ENCODE measurements around the gene CDKAL1.
"Not testable (repeated sequence)": the region's sequence is repeated elsewhere in the genome, so short reads cannot be mapped to it uniquely, and the experiment has no call there.

Gene CDKAL1

DNA sequence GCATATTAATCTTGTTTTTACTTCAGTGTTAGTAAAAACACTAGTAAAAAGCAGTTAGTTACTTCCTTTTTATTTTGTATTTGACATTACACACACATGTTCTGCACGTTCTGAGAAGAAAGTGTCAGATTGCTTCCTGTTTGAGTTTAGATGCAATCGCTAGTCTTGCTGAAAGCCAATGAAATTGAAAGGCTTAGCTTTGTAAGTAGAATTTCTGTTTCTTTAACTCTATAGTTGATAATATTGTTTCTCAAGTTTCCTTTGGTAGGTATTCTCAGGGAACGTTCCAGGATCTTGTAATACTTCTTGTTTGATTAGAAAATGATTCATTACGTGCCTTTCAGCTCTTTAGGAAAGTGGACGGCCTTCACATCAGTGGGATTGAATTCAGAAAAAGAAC, 55.0 kb downstream of the CDKAL1 start:
- no peak for DNase-seq

DNA sequence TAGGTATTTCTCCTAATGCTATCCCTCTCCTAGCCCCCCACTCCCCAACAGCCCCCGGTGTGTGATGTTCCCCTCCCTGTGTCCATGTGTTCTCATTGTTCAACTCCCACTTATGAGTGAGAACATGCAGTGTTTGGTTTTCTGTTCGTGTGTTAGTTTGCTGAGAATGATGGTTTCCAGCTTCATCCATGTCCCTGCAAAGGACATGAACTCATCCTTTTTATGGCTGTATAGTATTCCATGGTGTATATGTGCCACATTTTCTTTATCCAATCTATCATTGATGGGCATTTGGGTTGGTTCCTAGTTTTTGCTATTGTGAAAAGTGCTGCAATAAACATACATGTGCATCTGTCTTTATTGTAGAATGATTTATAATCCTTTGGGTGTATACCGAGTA, 56.2 kb downstream of the CDKAL1 start:
- DNase-seq = not testable (repeated sequence)

DNA sequence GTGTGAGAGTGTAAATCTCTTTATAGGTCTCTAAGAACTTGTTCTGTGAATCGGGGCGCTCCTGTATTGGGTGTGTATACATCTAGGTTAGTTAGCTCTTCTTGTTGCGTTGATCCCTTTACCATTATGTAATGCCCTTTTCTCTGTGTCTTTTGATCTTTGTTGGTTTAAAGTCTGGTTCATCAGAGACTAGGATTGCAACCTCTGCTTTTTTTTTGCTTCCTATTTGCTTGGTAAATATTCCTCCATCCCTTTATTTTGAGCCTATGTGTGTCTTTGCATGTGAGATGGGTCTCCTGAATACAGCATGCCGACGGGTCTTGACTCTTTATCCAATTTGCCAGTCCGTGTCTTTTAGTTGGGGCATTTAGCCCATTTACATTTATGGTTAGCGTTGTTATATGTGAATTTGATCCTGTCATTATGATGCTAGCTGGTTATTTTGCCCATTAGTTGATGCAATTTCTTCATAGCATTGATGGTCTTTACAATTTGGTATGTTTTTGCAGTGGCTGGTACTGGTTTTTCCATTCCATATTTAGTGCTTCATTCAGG, 60.1 kb downstream of the CDKAL1 start:
- DNase-seq = not testable (repeated sequence)

DNA sequence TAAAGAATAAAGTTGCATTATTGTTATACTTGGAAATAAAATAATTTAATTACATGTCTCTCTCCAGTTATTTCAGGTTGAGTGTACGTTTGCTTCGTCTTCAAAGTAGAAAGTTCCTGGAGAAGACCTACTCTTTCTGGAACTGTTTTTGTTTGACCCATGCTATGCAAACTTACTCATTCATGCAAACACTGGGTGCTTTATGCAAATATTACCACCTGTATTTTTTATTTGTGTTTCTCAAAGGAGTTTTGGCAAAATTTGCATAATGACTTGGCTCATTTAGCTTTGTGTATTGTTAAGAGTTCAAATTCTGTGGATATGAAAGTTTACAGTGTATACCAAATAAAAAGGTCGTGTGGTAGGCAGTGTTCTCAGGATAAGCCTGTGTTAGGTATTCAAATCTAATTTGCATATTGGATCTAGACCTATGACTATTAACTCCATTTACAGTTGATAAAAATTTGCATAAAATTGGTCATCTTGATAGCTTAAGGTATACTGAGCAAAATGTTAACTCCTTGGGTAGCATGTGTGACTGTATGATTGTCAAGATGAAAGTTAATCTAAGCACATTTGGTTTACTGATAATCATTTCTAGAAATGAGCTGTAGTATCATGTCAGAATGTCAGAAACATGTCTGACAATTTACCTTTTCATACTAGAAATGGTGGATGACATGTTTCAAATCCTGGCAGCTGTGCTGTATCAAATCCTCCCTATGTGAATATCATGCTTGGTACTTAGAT, 65.2 kb downstream of the CDKAL1 start:
- no peak for DNase-seq

DNA sequence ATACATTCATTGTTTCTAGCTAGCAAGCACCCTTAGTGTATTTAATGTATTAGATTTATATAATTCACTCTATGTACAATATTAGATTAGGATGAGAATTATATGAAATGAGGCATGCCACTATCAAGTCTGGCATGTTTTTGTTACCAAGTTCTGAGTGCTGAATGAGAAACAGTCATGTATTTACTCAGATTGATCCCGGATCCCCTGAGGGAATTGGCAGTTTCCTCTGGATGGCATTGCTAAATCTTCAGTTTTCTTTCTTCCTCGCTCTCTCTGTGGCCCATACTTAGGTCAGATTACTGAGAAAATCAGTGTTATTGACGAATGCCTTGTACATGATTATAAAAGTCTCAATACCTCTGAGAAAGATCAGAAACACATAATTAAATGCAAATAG, 66.6 kb downstream of the CDKAL1 start:
- DNase-seq = no peak

DNA sequence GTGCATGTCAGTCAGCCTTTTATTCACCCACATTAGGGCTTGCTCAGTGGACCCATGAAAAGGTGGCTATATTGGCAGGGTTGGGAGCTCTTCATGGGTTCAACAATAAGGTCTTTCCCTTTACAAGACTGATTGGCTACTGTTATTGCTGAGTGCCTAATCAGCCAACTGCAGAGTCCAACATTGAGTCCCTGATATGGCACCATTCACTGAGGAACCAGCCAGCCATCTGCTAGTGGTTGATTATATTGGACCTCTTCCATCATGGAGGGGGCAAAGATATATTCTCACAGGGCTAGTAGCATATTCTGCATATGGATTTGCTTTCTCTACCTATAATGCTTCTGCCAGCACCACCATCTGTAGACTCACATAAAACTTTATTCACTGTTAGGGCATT, 69.9 kb downstream of the CDKAL1 start:
- no peak for DNase-seq

DNA sequence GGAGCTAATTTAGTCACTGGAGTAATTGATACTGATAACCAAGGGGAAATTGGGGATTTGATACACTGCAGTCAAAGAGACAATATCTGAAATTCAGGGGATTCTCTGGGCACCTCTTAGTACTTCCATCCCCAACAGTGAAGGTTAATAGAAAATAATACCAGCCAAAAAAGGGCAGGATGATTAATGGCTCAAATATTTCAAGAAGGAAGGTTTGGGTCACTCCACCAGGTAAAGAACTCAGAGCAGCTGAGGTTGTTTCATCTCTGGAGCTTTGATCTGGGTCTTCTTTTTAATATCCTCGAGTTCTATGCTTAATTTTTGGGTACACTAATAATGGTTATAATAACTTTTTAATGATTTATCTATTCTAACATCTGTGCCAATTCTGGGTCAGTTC, 70.8 kb downstream of the CDKAL1 start:
- no peak for DNase-seq

DNA sequence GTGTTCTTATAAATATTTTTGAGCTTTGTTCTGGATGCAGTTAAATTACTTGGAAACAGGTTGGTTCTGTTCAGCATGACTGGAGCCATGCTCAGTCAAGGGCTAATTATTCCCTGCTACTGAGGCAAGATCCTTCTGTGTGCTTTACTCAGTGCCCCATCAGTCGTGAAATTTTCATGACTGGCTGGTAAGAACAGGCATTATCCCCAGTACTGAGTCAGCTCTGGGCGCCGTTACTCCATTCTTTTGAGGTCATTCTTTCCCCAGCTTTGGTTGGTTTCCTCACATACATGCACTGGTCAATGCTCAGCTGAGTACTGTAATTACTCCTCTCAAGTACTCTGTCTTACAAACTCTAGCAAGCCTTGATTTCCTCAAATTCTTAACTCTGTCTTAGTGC, 71.3 kb downstream of the CDKAL1 start:
- DNase-seq = peak in 2 of 58 donors; percentile 1

DNA sequence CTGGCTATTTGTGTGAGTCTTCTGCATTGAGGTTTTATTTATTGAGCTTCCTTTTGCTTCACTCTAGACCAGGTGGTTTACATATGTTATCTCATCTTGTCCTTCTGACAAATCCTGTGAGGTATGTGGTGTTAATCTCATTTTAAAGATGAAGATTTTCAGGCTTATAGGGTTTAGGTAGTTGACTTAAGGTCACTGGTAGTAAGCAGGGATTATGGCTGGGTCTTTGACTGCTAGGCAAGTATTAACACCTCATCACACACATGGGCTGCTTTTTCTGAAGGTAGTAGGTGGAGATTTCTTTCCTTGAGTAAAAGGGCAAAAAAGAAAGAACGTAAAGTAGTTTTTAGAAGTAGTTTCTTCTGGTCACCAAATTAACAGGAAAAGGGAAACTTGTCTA, 72.6 kb downstream of the CDKAL1 start:
- DNase-seq = no peak

DNA sequence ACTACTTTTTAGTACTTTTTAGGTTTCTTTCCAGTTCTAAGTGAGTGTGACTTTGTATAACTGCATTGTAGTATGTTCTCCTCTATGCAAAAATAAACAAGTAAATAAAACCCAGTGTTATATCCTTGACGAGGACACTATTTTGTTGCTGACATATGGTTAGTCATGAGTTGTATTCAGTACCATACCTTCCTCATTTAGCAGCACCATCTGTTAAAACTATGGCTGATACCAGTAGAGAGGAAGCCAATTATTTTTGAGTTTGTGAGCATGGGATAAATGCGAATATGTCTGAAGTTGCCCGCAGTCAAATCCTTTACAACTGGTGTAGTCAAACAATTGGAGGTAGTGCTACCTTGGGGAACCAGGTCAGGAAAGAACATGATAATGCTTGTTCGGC, 74.1 kb downstream of the CDKAL1 start:
- no peak for DNase-seq

DNA sequence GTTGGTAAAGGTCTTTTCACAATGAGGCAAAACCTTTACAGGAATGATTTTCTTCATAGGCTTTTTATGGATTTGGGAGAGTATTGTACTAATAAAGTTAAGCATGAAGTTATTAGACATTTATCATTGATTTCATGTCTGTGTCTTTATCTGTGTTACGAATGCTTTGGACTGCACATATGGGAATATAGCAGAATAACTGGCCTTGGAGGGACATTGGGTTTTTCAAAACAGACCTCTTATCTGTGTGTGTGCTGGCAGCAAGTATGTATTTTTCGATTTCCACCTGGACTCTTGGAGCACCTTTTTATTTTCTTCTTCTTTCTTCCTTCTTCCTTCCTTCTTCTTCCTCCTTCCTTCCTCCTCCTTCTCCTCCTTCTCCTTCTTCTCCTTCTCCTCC, 74.6 kb downstream of the CDKAL1 start:
- DNase-seq = no peak

DNA sequence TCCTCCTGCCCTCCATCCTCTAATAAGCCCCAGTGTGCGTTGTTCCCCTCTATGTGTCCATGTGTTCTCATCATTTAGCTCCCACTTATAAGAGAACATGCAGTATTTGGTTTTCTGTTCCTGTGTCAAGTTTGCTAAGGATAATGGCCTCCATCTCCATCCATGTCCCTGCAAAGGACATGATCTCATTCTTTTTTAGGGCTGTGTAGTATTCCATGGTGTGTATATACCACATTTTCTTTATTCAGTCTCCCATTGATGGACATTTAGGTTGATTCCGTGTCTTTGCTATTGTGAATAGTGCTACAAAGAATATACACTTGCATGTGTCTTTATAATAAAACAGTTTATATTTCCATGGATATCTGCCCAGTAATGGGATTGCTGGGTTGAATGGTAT, 75.7 kb downstream of the CDKAL1 start:
- DNase-seq = not testable (repeated sequence)

DNA sequence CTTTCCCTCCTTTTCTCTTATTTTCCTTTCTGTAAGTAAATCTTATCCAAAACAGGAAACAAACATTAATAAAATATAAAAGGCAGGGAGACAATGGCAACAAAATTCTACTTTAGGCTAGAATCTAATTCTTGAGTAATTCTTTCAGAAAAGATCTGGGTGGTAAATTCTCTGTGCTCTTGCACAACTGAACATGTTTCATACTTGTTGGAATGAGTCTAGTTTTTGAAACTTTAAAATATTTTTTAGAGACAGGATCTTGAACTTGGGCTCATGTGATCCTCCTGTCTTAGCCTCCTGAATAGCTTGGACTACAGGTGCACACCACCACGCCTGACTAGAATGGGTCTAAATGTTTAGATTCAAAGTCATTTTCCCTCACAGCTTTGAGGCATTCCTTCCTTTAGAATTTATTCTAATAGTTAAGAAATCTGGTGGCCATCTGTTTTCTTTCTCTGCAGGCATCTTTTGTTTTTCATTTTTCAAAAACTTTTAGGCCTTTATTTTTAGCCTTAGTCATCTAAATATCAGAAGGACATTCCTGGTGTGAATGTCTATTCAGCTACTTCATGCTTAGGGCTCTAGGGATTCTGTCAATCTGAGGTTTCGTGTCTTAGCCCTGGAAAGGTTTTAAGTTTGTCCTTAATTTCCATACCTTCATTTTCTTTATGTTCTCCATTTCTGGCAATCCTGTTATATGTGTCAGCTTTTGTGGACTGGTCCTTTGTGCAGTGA, 76.5 kb downstream of the CDKAL1 start:
- DNase-seq = no peak

DNA sequence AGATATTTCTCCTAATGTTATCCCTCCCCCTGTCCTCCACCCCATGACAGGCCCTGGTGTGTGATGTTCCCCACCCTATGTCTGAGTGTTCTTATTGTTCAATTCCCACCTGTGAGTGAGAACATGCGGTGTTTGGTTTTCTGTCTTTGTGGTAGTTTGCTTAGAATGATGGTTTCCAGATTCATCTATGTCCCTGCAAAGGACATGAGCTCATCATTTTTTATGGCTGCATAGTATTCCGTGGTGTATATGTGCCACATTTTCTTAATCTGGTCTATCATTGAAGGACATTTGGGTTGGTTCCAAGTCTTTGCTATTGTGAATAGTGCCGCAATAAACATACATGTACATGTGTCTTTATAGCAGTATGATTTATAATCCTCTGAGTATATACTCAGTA, 83.3 kb downstream of the CDKAL1 start:
- DNase-seq = not testable (repeated sequence)

DNA sequence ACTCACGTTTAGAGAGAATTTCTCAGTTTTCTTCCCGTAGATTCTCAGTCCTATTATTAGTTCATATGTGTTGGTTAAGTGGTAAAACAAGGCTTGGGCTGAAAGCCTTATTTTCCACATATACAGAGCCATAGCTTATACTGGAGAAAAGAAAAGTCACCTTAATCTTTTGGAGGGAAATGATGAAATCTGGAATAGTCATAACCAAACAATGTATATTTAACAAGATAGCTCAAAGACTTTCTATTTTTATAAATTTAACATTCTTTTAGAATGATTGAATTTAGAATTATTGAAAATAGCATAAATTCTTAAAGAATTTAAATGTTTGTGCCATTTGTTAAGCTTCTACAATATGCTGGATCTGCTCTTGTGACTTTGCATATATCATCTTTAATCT, 85.8 kb downstream of the CDKAL1 start:
- no peak for DNase-seq

DNA sequence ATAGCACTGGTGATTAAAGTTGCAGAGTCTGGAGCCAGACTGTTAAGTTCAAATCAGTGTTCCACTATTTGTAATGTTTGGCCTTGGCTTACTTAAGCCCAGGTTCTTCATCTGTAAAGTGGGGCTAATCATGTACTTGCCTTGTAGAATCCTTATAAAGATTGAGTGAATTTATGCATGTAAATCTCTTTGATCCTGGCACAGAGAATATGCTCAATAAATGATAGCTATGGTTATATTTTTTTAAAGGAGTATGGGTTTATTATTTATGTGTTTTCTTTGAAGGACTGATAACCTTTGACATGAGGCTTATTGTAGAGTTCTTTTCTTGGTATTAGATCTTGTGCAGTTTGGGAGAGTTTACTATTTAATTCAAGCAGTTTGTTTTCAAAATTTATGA, 89.5 kb downstream of the CDKAL1 start:
- DNase-seq = no peak

DNA sequence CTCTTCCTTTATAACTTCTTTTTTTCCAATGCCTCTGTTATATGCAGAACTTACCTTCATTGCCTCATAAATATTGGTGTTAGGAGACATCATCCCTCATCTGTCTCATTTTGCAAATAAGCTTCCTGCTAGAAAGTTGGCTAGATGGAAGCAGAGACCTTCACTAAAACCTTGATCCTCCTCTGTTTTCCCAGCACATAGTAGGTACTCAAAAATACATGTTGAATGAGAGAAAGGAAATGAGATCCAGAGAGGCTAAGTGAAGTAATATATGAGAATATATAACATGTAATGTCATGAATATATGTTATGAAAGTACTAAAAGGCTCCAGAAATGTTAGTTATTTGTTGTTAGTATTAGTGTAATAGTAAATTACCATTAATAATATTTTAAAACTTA, 91.9 kb downstream of the CDKAL1 start:
- DNase-seq = no peak

DNA sequence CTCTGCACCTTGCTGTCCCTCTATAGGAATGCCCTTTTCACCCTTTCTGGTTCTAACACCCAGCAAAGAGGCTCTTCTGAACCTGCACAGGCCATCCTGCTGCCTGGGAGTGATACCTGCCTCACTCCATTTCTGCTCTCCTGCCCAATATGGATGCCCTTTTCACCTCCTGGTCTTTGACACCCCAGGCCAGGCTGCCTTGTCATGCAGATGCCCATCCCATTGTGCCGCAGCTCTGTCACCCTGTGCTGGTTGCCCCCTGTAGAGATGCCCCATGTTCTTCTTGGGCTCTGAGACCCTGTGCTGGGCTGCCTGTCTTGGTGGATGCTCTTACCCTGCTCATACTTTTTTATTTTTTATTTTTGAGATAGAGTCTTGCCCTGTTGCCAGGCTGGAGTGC, 95.3 kb downstream of the CDKAL1 start:
- DNase-seq = no peak

DNA sequence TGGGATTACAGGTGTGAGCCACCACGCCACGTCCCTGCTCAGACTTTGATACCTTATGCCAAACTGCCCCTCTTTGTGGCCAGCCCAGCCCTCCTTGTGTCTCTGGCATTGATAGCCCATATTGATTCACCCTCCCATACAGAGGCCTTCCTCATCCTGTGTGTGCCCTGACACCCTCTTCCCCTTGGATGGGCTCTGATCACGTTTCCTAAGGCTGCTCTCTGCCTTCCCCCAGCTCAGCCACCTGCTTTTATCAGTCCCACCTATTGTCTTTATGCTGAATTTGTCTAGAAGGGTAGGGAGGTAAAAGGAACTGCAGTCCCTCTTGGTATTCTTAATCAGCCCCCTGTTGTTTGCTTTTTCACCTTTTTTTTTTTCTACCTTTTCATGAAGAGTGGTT, 95.9 kb downstream of the CDKAL1 start:
- no peak for DNase-seq

DNA sequence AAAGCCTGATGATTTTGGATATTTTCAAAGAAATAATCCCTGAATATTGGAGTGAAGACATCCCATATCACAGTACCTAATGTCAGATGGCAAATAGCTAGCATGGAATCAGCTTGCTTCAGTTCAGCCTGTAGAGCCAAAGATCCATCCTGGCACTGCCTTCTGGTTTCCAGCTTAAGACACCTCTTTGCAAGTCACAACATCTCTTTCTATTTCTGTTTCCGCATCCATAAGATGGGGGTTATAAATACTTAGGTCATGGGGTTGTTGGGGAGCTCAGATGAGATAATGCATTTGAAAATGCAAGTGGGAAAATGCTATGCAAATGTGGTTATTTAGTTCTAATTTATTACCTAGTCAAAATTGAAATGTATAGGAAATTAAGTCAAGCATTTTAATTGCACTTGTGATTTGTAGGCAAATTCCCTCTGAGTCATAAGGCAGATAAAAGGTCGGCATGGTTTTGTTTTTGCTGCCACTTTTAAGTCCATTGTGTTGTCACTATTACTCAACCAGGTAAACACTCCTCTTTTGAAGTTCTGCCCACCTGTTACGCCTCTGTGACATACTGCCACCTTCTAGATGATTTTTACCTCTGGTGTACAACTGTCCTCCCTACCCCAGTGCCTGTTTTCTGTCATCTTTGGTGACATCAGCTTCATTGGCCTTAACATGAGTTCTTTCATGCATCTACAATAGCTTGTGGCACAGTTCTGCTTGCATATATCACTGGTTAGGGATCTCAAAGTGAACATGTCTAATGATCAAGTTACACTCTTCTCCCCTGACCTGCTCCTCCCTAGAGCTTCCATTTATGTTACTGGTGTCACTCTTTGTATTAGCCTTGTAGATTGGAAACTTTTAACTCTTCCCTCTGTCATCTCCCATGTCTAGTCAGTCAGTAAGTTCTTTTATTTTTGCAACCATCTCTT, 96.6 kb downstream of the CDKAL1 start:
- no peak for DNase-seq

DNA sequence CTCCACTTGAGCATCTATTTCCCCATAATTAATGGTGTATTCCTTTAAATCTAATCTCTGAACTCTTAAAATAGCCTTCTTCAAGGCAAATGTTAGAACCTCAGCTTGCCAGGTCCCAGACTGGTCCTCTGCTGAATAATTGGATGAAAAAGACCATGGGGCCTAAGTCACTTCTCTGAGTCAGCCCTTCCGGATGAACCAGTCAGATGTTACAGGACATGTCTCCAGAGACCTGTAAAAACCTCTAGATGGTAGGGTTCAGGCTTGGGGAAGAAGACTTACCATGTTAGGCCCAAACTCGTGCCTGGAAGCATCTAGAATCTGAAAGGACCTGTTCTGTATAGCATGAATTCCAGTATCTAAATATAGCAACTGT, 97.3 kb downstream of the CDKAL1 start:
- no peak for DNase-seq

DNA sequence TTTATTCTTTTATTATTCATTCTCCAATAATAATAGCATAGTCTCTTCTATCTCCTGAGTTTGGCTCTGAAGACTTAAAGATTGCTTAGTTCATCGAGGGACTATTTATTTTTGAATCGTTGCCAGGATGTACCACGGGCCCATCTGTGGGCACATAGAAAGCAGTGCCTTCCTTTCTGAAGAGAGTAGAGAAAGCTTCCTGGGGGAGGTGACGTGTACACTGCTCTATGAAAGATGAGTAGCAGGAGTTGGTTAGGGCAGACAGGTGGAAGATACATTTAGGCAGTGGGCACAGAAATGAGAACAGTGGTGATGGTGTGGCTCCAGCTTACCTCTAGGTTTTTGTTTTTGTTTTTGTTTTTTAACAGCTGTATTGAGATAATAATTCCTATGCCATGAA, 98.4 kb downstream of the CDKAL1 start:
- DNase-seq = no peak

Data from anterior cingulate cortex (tissue), 58 donors.